ENCODE results near the gene FKBP15. TPM values are rescaled to one million over a fixed set of nuclear protein-coding genes. Genes with fewer than 3 reads are reported as not detected.

FKBP15 gene
- total RNA-seq, 6 donors from 2014 or later, result 36.5 to 72.3 (median 50.0) TPM

- TF ChIP-seq CTCF (IDR thresholded peaks at IDR 0.05) (no peak), POLR2AphosphoS5 (IDR thresholded peaks at IDR 0.05) (no peak), POLR2A (IDR thresholded peaks at IDR 0.05) (no peak), EP300 (IDR thresholded peaks at IDR 0.05) (no peak)
- WGBS, 2 donors, result 79 to 87% methylated on average over 5 of the region's 5 CpGs
- no peak for DNase-seq
- Histone ChIP-seq H3K4me1 (no peaks in the 10 kb centered on the region), H3K36me3 (no peaks in the 10 kb centered on the region), H3K9me3 (no peaks in the 10 kb centered on the region), H3K4me3 (no peak overlapping the region), H3K27me3 (no peaks in the 10 kb centered on the region), H3K27ac (no peak overlapping the region)
- ATAC-seq (ENCODE audit: low FRiP score in 2 of 2), result no peak
Observed at GRCh38 chr9:113139953-113140352, 81.1 kb downstream of the FKBP15 start.

GRCh38 chr9:113139225-113139829 lies 81.8 kb downstream of the FKBP15 start:
- H3K36me3 ChIP-seq, result no peaks in the 10 kb centered on the region
- no peak for DNase-seq
- 60 to 64% methylated on average over 4 of the region's 4 CpGs for WGBS, 2 donors

GRCh38 chr9:113138760-113139159 lies 82.3 kb downstream of the FKBP15 start:
- WGBS, 2 donors, result 59 to 65% methylated on average over 3 of the region's 3 CpGs
- no peak overlapping the region for H3K4me3 ChIP-seq
- H3K27me3 ChIP-seq, result no peaks in the 10 kb centered on the region
- no peaks in the 10 kb centered on the region for H3K9me3 ChIP-seq
- DNase-seq (no peak), ATAC-seq (ENCODE audit: low FRiP score in 2 of 2) (no peak)
- TF ChIP-seq EP300 (IDR thresholded peaks at IDR 0.05), result no peak
- H3K4me1 ChIP-seq, result no peaks in the 10 kb centered on the region
- no peak overlapping the region for H3K27ac ChIP-seq
- no peaks in the 10 kb centered on the region for H3K36me3 ChIP-seq

More at GRCh38 chr9:113139225-113139829, 81.8 kb downstream of the FKBP15 start:
- ATAC-seq (ENCODE audit: low FRiP score in 2 of 2), result no peak
- H3K27me3 ChIP-seq, result no peaks in the 10 kb centered on the region
- H3K9me3 ChIP-seq, result no peaks in the 10 kb centered on the region
- no peak overlapping the region for H3K4me3 ChIP-seq
- no peaks in the 10 kb centered on the region for H3K4me1 ChIP-seq
- TF ChIP-seq CTCF (IDR thresholded peaks at IDR 0.05), result no peak
- TF ChIP-seq POLR2A (IDR thresholded peaks at IDR 0.05), result no peak
- no peak for TF ChIP-seq EP300 (IDR thresholded peaks at IDR 0.05)
- TF ChIP-seq POLR2AphosphoS5 (IDR thresholded peaks at IDR 0.05), result no peak
- H3K27ac ChIP-seq, result no peak overlapping the region

GRCh38 chr9:113137196-113138168 lies 83.6 kb downstream of the FKBP15 start:
- Histone ChIP-seq H3K4me1 (no peaks in the 10 kb centered on the region), H3K9me3 (no peaks in the 10 kb centered on the region), H3K27ac (no peak overlapping the region), H3K4me3 (no peak overlapping the region), H3K36me3 (no peaks in the 10 kb centered on the region), H3K27me3 (no peaks in the 10 kb centered on the region)
- TF ChIP-seq POLR2A (IDR thresholded peaks at IDR 0.05) (no peak), POLR2AphosphoS5 (IDR thresholded peaks at IDR 0.05) (no peak), CTCF (IDR thresholded peaks at IDR 0.05) (no peak), EP300 (IDR thresholded peaks at IDR 0.05) (no peak)
- no peak for ATAC-seq (ENCODE audit: low FRiP score in 2 of 2)
- WGBS, 2 donors, result 66 to 77% methylated on average over 7 to 9 of the region's 9 CpGs
- no peak for DNase-seq

- ATAC-seq (ENCODE audit: low FRiP score in 2 of 2) (no peak), DNase-seq (no peak)
- Histone ChIP-seq H3K36me3 (no peaks in the 10 kb centered on the region), H3K4me1 (no peaks in the 10 kb centered on the region), H3K27ac (no peak overlapping the region), H3K9me3 (no peaks in the 10 kb centered on the region), H3K4me3 (no peak overlapping the region), H3K27me3 (no peaks in the 10 kb centered on the region)
- 19 to 38% methylated on average over 1 to 3 of the region's 3 CpGs for WGBS, 2 donors
- TF ChIP-seq POLR2AphosphoS5 (IDR thresholded peaks at IDR 0.05), result no peak
- no peak for TF ChIP-seq POLR2A (IDR thresholded peaks at IDR 0.05)
- TF ChIP-seq EP300 (IDR thresholded peaks at IDR 0.05), result no peak
- TF ChIP-seq CTCF (IDR thresholded peaks at IDR 0.05), result no peak
Observed at GRCh38 chr9:113131689-113132151, 89.4 kb downstream of the FKBP15 start.

Data from upper lobe of left lung (tissue), 6 donors.